HG03060 (cell line): ENCODE measurements around the gene HAGHL.
"Not testable (repeated sequence)": the region's sequence is repeated elsewhere in the genome, so short reads cannot be mapped to it uniquely, and the experiment has no call there.

ENCODE experiments used
- ATAC-seq: cut with Tn5 transposase; IDR thresholded peaks from one replicate; pipeline ENCODE4 v1.9.1; 2021; ENCODE audit warnings: low read depth, moderate number of reproducible peaks; ENCODE audit not compliant: unreplicated experiment

Gene HAGHL

GRCh38 chr16:766820-767640 lies 40.1 kb downstream of the HAGHL start:
- no peak for ATAC-seq

- ATAC-seq = no peak
Measured at GRCh38 chr16:767743-768235, 40.9 kb downstream of the HAGHL start.

- ATAC-seq = no peak
Measured at GRCh38 chr16:768428-768827, 41.5 kb downstream of the HAGHL start.

DNA sequence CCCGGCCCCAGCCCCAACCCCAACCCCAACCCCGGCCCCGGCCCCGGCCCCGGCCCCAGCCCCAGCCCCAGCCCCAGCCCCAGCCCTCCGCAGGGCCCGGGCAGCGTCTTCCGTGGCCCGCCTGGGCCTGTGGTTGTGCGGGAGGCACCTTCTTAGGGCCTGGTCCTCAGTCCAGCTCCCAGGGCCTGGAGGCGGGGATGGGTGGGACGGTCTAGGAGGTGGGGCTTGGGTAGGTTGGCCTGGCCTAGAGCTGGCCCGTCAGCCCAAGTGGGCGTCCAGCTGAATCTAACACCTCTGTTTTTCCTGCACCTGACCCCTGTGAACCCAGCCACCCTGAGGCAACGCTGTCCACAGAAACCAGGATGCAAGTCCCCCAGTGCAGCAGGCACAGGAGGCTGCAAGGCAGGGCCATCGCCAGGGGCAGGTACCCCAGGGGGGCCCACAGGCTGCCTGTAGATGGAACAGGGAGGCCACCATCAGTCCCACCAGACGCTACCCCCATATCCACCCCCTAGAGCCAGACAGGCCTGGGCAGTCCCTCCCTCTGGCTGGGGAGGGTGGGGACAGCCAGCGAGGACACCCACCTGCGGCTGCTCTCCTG lies 42.4 kb downstream of the HAGHL start:
- no peak for ATAC-seq

- ATAC-seq = no peak
Measured at GRCh38 chr16:769934-770333, 43.0 kb downstream of the HAGHL start.

- no peak for ATAC-seq
Measured at GRCh38 chr16:770411-770810, 43.5 kb downstream of the HAGHL start.

GRCh38 chr16:772959-773358 lies 46.1 kb downstream of the HAGHL start:
- no peak for ATAC-seq

DNA sequence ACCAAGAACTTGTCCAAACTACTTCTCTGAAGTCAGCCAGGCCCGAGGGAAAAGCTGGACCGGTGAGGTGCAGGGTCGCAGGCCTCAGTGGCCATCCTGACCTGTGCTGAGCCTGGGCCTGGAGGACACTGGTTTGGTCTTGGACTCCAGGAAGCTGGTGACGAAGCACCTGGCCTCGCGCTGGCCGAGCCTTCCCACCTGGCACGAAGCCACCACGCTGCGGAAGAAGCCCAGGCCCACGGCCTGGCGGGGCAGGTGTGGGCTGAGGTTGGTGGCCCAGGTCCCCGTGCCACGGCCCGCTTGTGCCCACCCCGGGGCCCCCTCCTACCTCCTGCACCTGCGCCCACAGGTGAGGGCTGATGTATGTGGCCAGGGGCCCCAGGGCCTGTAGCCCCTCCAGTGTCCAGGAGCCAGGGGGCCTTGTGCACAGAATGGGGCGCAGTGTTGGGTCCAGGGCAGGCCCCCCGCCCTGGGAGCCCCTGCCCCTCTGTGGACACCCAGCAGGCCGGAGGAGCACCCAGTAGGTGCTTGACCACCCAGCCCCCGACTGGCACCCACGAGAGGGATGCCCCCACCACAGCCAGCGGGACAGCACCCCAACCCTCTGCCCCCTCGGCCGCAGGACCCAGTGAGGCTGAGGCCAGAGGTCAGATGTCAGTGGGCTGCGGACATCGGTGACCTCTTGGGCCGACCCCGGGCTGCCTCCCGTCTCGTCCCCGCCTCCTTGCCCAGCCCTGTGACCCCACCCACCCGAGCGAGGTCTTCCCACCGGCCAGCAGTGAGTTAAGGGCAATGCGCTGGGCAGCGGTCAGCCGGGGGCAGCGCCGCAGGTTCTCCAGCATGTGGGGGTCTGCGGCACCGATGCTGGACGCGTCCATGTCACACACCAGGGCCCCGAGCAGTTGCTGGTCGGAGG lies 47.4 kb downstream of the HAGHL start:
- no peak for ATAC-seq

GRCh38 chr16:775236-775796 lies 48.4 kb downstream of the HAGHL start:
- ATAC-seq = no peak

GRCh38 chr16:776298-776697 lies 49.4 kb downstream of the HAGHL start:
- not testable (repeated sequence) for ATAC-seq

GRCh38 chr16:776824-777223 lies 49.9 kb downstream of the HAGHL start:
- ATAC-seq = no peak

DNA sequence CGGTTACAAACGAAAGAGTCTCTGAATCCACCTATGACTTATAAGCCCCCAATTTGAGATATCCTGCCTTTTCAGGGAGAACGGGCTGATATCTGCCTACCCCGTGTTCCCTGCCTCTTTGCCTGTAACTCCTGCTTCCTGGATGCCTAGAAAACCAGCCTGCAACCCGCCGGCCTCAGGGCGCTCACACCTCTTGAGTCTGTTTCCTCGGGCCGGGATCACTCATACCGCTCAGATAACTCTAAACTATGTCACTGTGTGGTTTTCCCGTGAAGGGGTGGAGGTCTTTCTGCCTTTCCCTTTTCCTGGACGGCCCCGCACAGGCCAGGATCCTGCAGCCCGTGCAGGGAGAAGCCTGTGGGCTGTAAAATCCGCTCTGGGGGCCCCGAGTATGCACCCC lies 50.9 kb downstream of the HAGHL start:
- no peak for ATAC-seq

DNA sequence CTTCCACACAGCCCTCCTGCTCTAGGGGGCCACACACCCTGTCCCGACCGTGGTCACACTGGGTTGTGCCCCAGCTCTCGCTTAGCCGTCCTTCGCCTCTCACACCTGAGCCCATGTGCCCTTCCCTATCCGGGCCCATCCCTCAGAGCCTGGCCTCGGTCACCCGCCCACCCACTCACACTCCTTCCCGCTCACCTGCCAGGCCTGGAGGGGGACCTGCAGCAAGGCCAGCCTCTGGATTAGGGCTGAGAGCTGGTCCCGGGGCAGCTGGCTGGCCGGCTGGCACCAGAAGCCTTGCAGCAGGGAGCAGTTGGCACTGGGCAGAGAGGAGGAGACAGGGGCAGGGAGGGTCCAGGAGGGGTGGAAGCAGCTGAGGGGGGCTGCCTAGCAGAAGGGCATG lies 51.5 kb downstream of the HAGHL start:
- no peak for ATAC-seq

DNA sequence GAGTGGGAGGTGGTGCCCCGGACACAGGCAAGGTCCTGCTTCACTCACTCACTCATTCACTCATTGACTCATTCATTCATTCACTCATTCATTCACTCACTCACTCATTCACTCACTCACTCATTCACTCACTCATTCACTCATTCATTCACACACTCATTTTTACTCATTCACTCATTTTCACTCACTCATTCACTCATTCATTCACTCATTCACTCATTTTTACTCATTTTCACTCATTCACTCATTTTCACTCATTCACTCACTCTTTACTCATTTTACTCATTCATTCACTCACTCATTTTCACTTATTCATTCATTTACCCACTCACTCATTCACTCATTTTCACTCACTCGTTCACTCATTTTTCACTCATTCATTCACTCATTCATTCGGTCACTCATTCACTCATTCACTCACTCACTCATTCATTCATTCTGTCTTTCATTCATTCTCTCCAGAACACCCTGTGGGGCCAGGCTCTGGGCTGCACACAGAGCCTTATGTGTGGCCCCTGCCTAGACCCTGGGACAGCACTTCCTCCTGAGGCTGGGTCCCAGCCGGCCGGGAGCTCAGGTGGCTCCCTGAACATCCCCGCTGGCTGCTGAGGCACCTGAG lies 52.1 kb downstream of the HAGHL start:
- ATAC-seq = no peak
